CD1c-positive myeloid dendritic cell (primary cell): ENCODE measurements around the gene GPR158.

Experiments
- DNase-seq: peaks from one replicate; pipeline ENCODE4 v3.0.0-alpha.2; 2016; ENCODE audit errors: extremely low spot score

Gene GPR158

GRCh38 chr10:25498645-25499044 lies 323.8 kb downstream of the GPR158 start:
- no peak for DNase-seq

DNA sequence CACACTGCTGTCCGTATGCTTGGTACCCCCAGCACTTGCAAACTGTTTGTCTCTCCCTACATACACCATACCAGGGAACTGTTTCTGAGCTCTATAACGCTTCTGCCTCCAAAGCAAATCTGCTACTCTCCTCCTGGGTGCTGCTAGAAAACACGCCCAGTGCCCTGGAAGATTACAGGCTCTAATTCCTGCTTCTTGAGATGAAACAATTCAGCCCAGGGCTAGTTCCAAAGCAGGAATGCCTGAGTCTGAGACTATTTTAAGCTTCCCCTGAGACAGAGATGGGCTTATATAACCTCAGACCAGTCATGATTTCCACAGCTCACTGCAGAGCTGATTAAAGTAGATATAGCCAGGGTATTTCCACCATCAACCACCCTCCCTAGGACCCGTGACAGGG lies 327.1 kb downstream of the GPR158 start:
- no peak for DNase-seq

DNA sequence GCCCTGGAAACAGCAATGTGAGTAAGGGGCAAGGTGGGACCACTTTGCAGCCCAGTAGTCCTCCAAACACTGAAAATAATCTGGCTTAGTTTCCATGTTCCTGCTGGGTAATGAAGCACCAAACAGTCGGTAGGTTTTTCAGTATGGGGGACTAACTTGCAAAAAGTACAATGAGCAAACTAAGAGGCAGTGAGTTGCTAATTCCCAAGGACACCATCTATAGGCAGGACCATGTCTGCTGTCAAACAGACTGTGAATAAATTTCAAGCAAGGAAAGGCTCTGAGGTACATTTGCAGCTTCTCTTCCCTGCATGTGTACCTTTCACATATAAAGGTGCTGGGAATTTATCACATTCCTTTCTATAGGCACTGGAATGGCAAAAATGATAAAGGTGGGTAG lies 327.7 kb downstream of the GPR158 start:
- DNase-seq: no peak

- DNase-seq: no peak
These were observed 329.5 kb downstream of the GPR158 start for GRCh38 chr10:25504306-25504705.

DNA sequence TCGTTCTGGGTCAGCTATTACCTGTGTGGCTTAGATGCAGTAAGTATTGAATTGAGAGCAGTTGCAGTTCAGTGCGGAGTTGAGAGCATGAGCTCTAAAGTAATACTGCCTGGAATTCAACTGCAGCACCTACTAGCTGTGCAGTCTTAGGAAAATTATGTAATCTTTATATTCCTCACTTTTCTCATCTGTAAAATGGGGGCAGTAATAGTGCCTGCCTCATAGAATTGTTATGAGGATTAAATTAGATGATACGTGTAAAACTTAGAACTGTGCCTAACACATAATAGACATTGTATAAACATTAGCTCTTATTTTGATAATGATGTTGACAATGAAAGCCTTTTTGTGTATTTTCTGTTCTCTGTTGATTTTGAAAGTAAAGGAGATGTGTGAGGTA lies 330.0 kb downstream of the GPR158 start:
- DNase-seq: no peak

GRCh38 chr10:25505466-25505865 lies 330.7 kb downstream of the GPR158 start:
- DNase-seq: no peak

DNA sequence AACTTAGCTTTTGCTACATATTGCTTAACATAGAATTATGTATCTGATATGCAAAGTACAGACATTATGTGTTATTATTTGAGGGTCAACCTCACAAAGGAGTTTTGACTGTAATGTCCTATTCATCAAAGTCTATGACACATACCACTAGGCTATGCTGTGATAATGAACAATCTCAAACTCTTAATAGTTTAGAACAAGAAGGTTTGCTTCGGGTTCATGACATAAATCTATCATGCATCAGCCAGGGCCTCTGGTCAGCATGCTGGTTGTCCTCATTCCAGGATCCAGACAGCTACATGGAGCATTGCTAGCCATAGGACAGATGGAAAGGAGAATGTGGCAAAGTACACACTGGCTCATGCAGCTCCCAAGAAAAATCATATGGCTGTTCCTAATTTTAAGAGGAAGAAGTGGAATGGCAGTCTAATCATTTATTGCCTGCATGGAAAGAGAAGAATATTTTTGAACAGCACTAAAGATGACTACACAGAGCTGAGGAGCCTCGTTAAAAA lies 332.1 kb downstream of the GPR158 start:
- no peak for DNase-seq

- no peak for DNase-seq
These were observed 333.5 kb downstream of the GPR158 start for GRCh38 chr10:25508112-25508815.

GRCh38 chr10:25509151-25509550 lies 334.4 kb downstream of the GPR158 start:
- DNase-seq: no peak

- DNase-seq: no peak
These were observed 347.5 kb downstream of the GPR158 start for GRCh38 chr10:25522294-25522693.

DNA sequence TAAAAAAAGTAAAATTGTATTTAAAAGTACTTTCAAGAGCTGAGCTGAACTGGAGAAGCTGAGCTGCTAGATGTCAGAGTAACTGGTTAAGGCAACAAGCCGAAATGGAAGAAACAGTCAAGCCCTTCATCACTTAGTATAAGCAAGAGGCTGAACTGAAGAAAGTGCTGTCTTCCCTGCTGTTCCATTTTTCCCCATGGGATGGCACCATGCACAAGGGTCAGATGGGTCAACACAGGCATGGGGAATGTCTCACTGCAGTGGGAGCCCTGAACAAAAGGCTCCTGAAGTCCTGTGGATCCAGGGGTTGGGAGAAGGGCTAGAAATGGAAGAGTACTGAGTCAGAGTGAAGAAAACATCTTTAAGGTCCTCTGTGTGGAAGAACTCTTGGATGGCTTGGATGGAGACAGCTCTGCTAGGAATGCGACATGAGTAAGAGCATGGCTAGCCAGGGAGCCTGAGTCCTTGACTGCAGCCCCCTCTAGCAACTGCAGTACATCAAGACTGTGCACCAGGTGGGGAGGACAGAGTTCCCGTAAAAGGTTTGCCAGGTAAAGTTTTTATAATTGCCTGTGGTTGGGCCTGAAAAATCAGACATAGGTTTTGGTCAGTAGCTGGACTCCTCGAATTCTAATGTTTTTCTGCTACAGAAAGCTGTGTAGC lies 348.3 kb downstream of the GPR158 start:
- no peak for DNase-seq

GRCh38 chr10:25530306-25530705 lies 355.5 kb downstream of the GPR158 start:
- no peak for DNase-seq

DNA sequence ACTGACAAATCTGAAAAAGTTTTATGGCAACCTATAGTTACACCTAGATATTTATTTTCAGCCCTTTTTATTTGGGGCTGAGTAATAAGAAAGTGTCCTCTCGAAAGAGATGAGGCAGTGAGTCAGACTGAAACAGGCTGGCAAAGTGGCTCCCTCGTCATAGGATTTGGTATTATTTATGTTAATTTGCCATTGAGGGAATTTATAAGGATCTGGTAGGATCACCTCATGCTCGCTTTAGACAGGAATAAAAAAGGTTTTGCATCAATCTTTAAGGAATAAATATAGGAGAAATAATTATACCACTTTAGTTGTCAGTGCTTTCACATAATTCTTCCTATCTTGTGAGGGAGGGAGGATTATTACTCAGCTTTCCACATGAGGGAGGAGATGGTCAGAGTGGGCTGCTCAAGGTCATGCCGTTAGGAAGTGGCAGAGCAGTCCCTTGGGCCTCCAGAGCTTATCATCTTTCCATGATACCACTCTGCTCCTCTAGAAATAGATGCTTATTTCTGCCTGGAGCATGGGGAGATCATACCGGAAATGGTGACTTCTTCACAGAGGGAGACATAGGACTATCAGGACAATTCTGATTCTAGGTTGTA lies 356.8 kb downstream of the GPR158 start:
- DNase-seq: no peak

DNA sequence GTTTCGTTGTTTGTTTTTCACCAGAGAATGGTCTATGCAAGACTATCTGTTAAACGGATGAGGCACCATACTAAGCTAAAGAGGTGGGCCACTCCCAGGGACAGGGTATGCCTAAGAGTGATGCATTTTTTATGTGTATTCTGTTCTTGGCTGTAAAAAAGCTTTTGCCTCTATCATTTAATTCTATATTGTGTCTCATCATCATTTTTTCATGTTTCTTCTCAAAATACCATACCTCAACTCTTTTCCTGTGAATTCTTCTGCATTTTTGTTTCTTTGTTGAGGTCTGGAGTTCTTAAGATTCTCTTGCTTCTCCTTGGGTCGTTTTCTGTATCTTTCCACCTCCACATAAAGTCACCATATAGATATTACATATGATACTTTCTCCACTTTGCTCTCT lies 357.4 kb downstream of the GPR158 start:
- DNase-seq: no peak

- no peak for DNase-seq
These were observed 361.2 kb downstream of the GPR158 start for GRCh38 chr10:25536027-25536426.

- no peak for DNase-seq
These were observed 372.6 kb downstream of the GPR158 start for GRCh38 chr10:25547382-25547781.

DNA sequence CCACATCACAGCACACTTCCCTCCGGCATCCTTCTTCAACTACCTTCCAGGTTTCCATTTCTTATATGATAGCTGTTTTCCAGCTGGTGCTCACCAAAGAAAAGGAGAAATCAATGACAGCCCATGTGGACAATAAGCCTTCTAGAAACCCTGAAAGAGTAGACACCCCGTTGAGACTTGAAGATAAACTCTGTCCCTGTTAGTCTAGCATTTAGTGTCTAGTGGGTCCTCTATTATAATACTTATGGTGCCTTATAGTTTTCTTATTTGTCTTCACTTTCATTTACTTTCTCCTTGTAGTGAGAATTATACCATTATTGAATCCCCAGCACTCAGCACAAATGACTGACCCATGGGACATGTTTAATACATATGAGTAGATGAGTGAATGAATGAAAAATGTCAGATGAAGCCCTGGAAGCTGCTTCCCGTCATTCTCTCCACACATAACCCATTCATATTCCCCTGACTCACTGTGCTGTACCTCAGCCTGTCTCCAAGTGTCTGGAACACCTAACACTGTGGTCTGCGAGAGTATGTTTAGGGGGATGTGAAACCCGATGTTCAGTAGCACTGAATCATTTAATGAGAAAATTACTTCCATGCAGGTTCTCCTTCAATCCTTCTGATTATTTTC lies 377.6 kb downstream of the GPR158 start:
- DNase-seq: no peak

DNA sequence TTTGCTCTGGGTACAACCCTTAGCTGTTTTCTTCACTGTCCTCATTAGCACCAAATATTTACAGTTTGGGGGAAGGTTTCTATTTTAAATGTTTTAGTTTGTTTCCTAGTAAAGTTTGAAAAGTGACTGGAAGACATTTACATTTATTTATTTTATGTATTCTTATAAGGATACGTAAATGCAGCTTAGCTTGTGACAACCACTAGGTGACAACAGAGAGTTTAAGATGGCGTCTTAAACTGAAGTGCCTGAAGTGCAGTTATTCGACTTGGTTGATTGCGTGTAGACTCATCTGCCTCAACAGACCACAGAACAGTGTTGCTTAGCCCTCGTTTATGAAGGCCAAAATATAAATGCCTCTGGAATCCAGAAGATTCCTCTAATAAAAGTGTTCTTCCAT lies 381.1 kb downstream of the GPR158 start:
- no peak for DNase-seq

GRCh38 chr10:25556457-25556856 lies 381.7 kb downstream of the GPR158 start:
- no peak for DNase-seq

GRCh38 chr10:25557136-25557535 lies 382.3 kb downstream of the GPR158 start:
- no peak for DNase-seq

DNA sequence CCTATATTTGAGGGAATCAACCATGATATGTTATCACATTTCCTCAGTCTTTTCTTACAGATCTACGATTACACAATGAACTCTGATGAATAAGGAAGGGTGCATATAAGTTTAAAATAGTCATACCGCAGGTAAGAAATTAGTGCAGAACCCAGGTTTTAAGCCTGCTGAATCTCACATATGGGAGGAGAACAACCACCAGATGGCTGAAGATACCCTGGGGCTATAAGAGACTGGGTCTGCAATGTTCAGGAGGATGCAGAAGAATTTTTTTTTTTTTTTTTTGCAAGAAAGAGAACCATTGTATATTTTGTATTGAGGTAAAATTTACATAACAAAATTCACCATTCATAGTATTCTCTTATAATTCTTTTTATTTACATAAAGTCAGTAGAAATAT lies 387.0 kb downstream of the GPR158 start:
- no peak for DNase-seq

GRCh38 chr10:25562547-25562946 lies 387.7 kb downstream of the GPR158 start:
- DNase-seq: no peak

- DNase-seq: no peak
These were observed 389.6 kb downstream of the GPR158 start for GRCh38 chr10:25564351-25564750.
